WTC11 (cell line): ENCODE results near the gene F2.

Experiments
- FOXJ3 ChIP-seq: sonication (generic); formaldehyde crosslinking; IDR thresholded peaks from 2 replicates; pipeline ENCODE4 v1.9.0; 2021; ENCODE audit warnings: missing genetic modification reagents, mild to moderate bottlenecking, borderline replicate concordance
- HMGA2 ChIP-seq: fragments of 250-450 bp; sonication (Bioruptor Pico); IDR thresholded peaks from 2 replicates; pipeline ENCODE4 v1.4.0; 2021; ENCODE audit warnings: mild to moderate bottlenecking, moderate library complexity
- NR2C2 ChIP-seq: sonication (generic); formaldehyde crosslinking; IDR thresholded peaks from 2 replicates; pipeline ENCODE4 v1.8.0; 2022; ENCODE audit warnings: mild to moderate bottlenecking, missing genetic modification reagents
- RELA ChIP-seq: sonication (generic); formaldehyde crosslinking; IDR thresholded peaks from 2 replicates; pipeline ENCODE4 v1.8.1; 2022; ENCODE audit warnings: missing genetic modification reagents, mild to moderate bottlenecking, borderline replicate concordance
- TEAD1 ChIP-seq: sonication (generic); formaldehyde crosslinking; IDR thresholded peaks from 2 replicates; pipeline ENCODE4 v1.8.0; 2022; ENCODE audit warnings: mild to moderate bottlenecking, missing genetic modification reagents
- TF ChIP-seq, protein P1 (sequence below): fragments of 200-600 bp; IDR thresholded peaks from 2 replicates; pipeline ENCODE4 v1.8.0; 2022; ENCODE audit warnings: antibody characterized with exemption
- TF ChIP-seq, protein P2 (sequence below): sonication (generic); formaldehyde crosslinking; IDR thresholded peaks from 2 replicates; pipeline ENCODE4 v1.8.1; 2023; ENCODE audit warnings: mild to moderate bottlenecking, missing genetic modification reagents, borderline replicate concordance
- TF ChIP-seq, protein P3 (sequence below): sonication (generic); formaldehyde crosslinking; conservative IDR thresholded peaks from 2 replicates; pipeline ENCODE4 v1.8.1; 2022; ENCODE audit warnings: mild to moderate bottlenecking, missing genetic modification reagents
- TF ChIP-seq, protein P4 (sequence below): sonication (generic); formaldehyde crosslinking; IDR thresholded peaks from 2 replicates; pipeline ENCODE4 v1.8.1; 2022; ENCODE audit warnings: mild to moderate bottlenecking, moderate library complexity, missing genetic modification reagents
- TF ChIP-seq, protein P5 (sequence below): sonication (generic); formaldehyde crosslinking; IDR thresholded peaks from 2 replicates; pipeline ENCODE4 v1.8.0; 2022; ENCODE audit warnings: mild to moderate bottlenecking, missing genetic modification reagents

DNA sequence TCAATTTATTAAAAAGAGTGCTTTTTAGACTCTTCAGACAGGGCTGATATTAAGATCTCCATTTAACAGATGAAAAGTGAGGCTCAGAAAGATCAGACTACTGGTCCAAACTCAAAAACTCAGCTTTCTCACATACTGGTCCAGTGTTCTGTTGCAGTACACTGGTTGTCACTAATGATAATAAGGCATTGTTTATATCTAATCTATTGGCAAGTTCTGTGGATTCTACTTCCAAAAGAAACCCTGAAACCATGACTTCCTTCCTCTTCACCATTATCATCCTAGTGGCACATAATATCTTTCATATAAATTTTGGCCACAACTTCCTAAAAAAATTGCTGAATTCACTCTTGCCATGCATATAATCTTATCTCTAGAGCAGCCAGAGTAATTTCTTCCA is 36.9 kb downstream of the F2 start:
- TF ChIP-seq, protein P1, sequence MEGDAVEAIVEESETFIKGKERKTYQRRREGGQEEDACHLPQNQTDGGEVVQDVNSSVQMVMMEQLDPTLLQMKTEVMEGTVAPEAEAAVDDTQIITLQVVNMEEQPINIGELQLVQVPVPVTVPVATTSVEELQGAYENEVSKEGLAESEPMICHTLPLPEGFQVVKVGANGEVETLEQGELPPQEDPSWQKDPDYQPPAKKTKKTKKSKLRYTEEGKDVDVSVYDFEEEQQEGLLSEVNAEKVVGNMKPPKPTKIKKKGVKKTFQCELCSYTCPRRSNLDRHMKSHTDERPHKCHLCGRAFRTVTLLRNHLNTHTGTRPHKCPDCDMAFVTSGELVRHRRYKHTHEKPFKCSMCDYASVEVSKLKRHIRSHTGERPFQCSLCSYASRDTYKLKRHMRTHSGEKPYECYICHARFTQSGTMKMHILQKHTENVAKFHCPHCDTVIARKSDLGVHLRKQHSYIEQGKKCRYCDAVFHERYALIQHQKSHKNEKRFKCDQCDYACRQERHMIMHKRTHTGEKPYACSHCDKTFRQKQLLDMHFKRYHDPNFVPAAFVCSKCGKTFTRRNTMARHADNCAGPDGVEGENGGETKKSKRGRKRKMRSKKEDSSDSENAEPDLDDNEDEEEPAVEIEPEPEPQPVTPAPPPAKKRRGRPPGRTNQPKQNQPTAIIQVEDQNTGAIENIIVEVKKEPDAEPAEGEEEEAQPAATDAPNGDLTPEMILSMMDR: no peak
- TF ChIP-seq HMGA2 (CRISPR knock-in tag): no peak
- no peak for TF ChIP-seq RELA (CRISPR knock-in tag)
- TF ChIP-seq, protein P2, sequence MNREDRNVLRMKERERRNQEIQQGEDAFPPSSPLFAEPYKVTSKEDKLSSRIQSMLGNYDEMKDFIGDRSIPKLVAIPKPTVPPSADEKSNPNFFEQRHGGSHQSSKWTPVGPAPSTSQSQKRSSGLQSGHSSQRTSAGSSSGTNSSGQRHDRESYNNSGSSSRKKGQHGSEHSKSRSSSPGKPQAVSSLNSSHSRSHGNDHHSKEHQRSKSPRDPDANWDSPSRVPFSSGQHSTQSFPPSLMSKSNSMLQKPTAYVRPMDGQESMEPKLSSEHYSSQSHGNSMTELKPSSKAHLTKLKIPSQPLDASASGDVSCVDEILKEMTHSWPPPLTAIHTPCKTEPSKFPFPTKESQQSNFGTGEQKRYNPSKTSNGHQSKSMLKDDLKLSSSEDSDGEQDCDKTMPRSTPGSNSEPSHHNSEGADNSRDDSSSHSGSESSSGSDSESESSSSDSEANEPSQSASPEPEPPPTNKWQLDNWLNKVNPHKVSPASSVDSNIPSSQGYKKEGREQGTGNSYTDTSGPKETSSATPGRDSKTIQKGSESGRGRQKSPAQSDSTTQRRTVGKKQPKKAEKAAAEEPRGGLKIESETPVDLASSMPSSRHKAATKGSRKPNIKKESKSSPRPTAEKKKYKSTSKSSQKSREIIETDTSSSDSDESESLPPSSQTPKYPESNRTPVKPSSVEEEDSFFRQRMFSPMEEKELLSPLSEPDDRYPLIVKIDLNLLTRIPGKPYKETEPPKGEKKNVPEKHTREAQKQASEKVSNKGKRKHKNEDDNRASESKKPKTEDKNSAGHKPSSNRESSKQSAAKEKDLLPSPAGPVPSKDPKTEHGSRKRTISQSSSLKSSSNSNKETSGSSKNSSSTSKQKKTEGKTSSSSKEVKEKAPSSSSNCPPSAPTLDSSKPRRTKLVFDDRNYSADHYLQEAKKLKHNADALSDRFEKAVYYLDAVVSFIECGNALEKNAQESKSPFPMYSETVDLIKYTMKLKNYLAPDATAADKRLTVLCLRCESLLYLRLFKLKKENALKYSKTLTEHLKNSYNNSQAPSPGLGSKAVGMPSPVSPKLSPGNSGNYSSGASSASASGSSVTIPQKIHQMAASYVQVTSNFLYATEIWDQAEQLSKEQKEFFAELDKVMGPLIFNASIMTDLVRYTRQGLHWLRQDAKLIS (CRISPR knock-in tag): no peak
- TF ChIP-seq, protein P3, sequence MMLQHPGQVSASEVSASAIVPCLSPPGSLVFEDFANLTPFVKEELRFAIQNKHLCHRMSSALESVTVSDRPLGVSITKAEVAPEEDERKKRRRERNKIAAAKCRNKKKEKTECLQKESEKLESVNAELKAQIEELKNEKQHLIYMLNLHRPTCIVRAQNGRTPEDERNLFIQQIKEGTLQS (CRISPR knock-in tag): no peak
- TF ChIP-seq FOXJ3: no peak
- TF ChIP-seq, protein P4, sequence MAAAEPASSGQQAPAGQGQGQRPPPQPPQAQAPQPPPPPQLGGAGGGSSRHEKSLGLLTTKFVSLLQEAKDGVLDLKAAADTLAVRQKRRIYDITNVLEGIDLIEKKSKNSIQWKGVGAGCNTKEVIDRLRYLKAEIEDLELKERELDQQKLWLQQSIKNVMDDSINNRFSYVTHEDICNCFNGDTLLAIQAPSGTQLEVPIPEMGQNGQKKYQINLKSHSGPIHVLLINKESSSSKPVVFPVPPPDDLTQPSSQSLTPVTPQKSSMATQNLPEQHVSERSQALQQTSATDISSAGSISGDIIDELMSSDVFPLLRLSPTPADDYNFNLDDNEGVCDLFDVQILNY (CRISPR knock-in tag): no peak
- no peak for TF ChIP-seq NR2C2 (CRISPR knock-in tag)
- TF ChIP-seq TEAD1 (CRISPR knock-in tag): no peak
- TF ChIP-seq, protein P5, sequence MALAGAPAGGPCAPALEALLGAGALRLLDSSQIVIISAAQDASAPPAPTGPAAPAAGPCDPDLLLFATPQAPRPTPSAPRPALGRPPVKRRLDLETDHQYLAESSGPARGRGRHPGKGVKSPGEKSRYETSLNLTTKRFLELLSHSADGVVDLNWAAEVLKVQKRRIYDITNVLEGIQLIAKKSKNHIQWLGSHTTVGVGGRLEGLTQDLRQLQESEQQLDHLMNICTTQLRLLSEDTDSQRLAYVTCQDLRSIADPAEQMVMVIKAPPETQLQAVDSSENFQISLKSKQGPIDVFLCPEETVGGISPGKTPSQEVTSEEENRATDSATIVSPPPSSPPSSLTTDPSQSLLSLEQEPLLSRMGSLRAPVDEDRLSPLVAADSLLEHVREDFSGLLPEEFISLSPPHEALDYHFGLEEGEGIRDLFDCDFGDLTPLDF (CRISPR knock-in tag): no peak
